Tibial artery (tissue), 4 donors: ENCODE results near the gene THEM5.
"Not testable (repeated sequence)": the region's sequence is repeated elsewhere in the genome, so short reads cannot be mapped to it uniquely, and the experiment has no call there.

Source experiments
- DNase-seq, 2 donors: peaks; one replicate each; pipeline ENCODE4 v3.0.0-alpha.2; 2019
- H3K27ac ChIP-seq, 2 donors: fragments of 200-600 bp; sonication (generic) in 1 of 2; 1 replicate in 1 of 2; 2 replicates in 1 of 2; pipeline ENCODE4 v1.5.1; 2018 to 2019; ENCODE audit warnings: mild to moderate bottlenecking in 1 of 2
- H3K27me3 ChIP-seq, 2 donors: fragments of 200-600 bp; sonication (generic) in 1 of 2; one replicate each; pipeline versions ENCODE4 v1.5.1 to v1.6.0; 2016 to 2019
- H3K36me3 ChIP-seq, 3 donors: fragments of 200-600 bp; sonication (generic) in 2 of 3; one replicate each; pipeline ENCODE4 v1.5.1; 2016 to 2019; ENCODE audit warnings: mild to moderate bottlenecking in 2 of 3
- H3K4me1 ChIP-seq, 4 donors: fragments of 200-600 bp; sonication (generic) in 2 of 4; 1 replicate in 3 of 4; 2 replicates in 1 of 4; pipeline ENCODE4 v1.5.1; 2016 to 2019
- H3K4me3 ChIP-seq, 2 donors: fragments of 200-600 bp; sonication (generic) in 1 of 2; 1 replicate in 1 of 2; 2 replicates in 1 of 2; pipeline ENCODE4 v1.5.1; 2018 to 2019; ENCODE audit warnings: mild to moderate bottlenecking in 2 of 2
- H3K9me3 ChIP-seq, 3 donors: fragments of 200-600 bp; sonication (generic) in 1 of 3; one replicate each; pipeline ENCODE4 v1.5.1; 2016 to 2019
- intact Hi-C: fragments of 100-400 bp; cut with DNase I; formaldehyde crosslinking; loops from one replicate; pipeline ENCODE4 v1.15.0; 2023; ENCODE audit warnings: low total_unique reads
- TF ChIP-seq, protein P1 (sequence below), 2 experiments: fragments of 200-600 bp in 1 of 2; fragments of 450-650 bp in 1 of 2; IDR thresholded peaks; one replicate each; pipeline ENCODE4 v1.5.1; 2017 to 2019; ENCODE audit warnings: antibody characterized with exemption in 2 of 2, mild to moderate bottlenecking in 1 of 2, moderate library complexity in 1 of 2

Gene THEM5

DNA sequence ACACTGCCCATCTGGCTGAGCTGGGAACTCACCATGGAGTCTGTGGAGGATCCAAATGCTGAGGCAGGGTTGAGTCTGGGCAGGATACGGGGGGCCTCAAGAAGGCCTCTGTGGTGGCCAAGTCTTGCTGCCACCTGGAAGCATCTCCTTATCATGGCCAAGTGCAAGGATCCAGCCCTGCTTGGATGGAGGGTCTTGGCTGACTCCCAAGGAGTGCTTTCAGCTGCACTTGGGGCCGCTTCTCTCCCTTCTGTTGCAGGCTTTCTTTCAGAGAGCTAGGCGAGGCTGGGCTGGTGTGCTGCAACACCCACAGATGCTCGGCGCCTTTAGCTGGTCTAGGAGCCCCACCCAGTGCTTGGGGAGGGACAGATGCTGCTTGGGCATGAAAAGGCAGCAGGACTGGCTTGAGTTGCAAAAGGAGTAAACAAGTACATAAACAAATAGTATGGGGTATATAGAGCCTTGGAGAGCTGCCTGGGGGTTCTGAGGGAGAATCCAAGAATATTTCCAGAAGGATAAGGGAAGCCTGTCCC, at the start of gene THEM5:
TSS of gene THEM5 (minus strand) at position 302 of the 533 bp plus-strand sequence. CDS start at position 155, 147 bp downstream.
- Histone ChIP-seq H3K27me3 (peaks cover 0 to 16% of the 10 kb centered on the region in 2 donors), H3K36me3 (no peaks in the 10 kb centered on the region), H3K9me3 (no peaks in the 10 kb centered on the region), H3K4me1 (peaks cover 0 to 9% (median 3%) of the 10 kb centered on the region in 4 donors), H3K27ac (no peak within 1 kb of the TSS), H3K4me3 (no peak within 1 kb of the TSS)
- DNase-seq = no peak
- TF ChIP-seq, protein P1, sequence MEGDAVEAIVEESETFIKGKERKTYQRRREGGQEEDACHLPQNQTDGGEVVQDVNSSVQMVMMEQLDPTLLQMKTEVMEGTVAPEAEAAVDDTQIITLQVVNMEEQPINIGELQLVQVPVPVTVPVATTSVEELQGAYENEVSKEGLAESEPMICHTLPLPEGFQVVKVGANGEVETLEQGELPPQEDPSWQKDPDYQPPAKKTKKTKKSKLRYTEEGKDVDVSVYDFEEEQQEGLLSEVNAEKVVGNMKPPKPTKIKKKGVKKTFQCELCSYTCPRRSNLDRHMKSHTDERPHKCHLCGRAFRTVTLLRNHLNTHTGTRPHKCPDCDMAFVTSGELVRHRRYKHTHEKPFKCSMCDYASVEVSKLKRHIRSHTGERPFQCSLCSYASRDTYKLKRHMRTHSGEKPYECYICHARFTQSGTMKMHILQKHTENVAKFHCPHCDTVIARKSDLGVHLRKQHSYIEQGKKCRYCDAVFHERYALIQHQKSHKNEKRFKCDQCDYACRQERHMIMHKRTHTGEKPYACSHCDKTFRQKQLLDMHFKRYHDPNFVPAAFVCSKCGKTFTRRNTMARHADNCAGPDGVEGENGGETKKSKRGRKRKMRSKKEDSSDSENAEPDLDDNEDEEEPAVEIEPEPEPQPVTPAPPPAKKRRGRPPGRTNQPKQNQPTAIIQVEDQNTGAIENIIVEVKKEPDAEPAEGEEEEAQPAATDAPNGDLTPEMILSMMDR (IDR thresholded peaks at IDR 0.05) = no peak
- intact Hi-C loops = no loop called here

DNA sequence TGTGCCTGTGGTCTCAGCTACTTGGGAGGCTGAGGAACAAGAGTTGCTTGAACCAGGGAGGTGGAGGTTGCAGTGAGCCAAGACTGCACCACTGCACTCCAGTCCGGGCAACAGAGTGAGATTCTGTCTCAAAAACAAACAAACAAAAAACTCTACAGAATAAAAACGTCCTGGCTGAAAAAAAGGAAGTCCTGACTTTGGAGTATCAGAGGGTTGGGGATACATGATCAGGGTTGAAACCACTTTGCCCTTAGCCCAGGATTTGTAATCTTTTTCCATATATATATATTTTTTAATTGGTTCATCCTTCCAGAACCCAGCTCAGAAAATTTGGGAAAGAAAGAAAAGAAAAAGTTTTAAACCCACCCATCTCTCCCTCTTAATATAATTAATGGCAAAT, 49.3 kb upstream of the THEM5 start:
- Histone ChIP-seq H3K27ac (no peak overlapping the region), H3K36me3 (peaks cover 0 to 6% (median 0%) of the 10 kb centered on the region in 3 donors), H3K9me3 (peaks cover 0 to 15% (median 5%) of the 10 kb centered on the region in 3 donors), H3K4me1 (peaks cover 0 to 4% (median 0%) of the 10 kb centered on the region in 4 donors), H3K27me3 (no peaks in the 10 kb centered on the region), H3K4me3 (no peak overlapping the region)
- intact Hi-C loops = no loop called here
- DNase-seq = no peak
- TF ChIP-seq, protein P1 (IDR thresholded peaks at IDR 0.05) = no peak

DNA sequence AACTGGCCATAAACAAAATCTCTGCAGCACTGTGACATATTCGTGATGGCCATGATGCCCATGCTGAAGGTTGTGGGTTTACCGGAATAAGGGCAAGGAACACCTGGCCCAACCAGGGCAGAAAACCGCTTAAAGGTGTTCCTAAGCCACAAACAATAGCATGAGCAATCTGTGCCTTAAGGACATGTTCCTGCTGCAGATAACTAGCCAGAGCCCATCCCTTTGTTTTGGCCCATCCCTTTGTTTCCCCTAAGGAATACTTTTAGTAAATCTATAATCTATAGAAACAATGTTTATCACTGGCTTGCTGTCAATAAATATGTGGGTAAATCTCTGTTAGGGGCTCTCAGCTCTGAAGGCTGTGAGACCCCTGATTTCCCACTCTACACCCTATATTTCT, 47.3 kb upstream of the THEM5 start:
- DNase-seq, H3K27ac ChIP-seq, H3K4me1 ChIP-seq, H3K36me3 ChIP-seq, H3K27me3 ChIP-seq, H3K4me3 ChIP-seq, intact Hi-C loops: not testable (repeated sequence)
- peaks cover 0 to 11% (median 5%) of the 10 kb centered on the region in 3 donors for H3K9me3 ChIP-seq

GRCh38 chr1:151898519-151898991, 45.0 kb upstream of the THEM5 start:
- Histone ChIP-seq H3K9me3 (peaks cover 0 to 11% (median 5%) of the 10 kb centered on the region in 3 donors), H3K4me1 (no peaks in the 10 kb centered on the region), H3K36me3 (peaks cover 12 to 15% (median 12%) of the 10 kb centered on the region in 3 donors), H3K27me3 (no peaks in the 10 kb centered on the region), H3K27ac (no peak overlapping the region), H3K4me3 (no peak overlapping the region)
- no peak for DNase-seq
- intact Hi-C loops = no loop called here
- TF ChIP-seq, protein P1 (IDR thresholded peaks at IDR 0.05) = no peak

DNA sequence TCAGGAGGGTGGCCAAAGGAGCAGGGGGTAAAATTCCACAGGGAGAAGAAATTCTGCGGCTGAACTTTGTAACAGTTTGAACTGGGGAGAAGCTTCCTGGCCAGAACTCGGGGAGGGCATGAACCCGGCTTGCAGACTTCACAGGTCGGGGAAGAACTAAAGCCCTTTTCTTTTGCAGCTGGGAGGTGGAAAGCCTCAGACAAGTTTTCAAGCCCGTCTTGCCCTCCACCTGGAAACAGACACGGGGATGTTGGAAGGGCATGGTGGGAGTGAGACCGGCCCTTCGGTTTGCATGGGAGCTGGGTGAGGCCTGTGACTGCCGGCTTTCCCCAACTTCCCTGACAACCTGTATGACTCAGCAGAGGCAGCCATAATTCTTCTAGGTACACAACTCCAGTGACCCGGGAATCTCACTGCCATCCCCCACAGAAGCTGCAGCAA, 44.5 kb upstream of the THEM5 start:
- Histone ChIP-seq H3K9me3 (peaks cover 0 to 11% (median 5%) of the 10 kb centered on the region in 3 donors), H3K36me3 (peaks cover 15 to 18% (median 18%) of the 10 kb centered on the region in 3 donors), H3K27me3 (no peaks in the 10 kb centered on the region), H3K4me1 (no peaks in the 10 kb centered on the region), H3K4me3 (no peak overlapping the region), H3K27ac (no peak overlapping the region)
- intact Hi-C loops = no loop called here
- TF ChIP-seq, protein P1 (IDR thresholded peaks at IDR 0.05) = no peak
- DNase-seq = no peak

- Histone ChIP-seq H3K4me1 (no peaks in the 10 kb centered on the region), H3K9me3 (no peaks in the 10 kb centered on the region), H3K27ac (no peak overlapping the region), H3K36me3 (peaks cover 29 to 59% (median 32%) of the 10 kb centered on the region in 3 donors), H3K27me3 (no peaks in the 10 kb centered on the region), H3K4me3 (no peak overlapping the region)
- intact Hi-C loops = no loop called here
- DNase-seq = no peak
- TF ChIP-seq, protein P1 (IDR thresholded peaks at IDR 0.05) = no peak
Observed at GRCh38 chr1:151893176-151893924, 39.8 kb upstream of the THEM5 start.
